ENCODE measurements around the gene CNOT3. TPM values are rescaled to one million over a fixed set of nuclear protein-coding genes. Genes with fewer than 3 reads are reported as not detected.
A peak's percentile ranks its signal among the peaks of the same experiment; 100 is the strongest.

The CNOT3 gene
- total RNA-seq, 1 donor from 2014 or later = 17.7 TPM

GRCh38 chr19:54114340-54115108, 23.0 kb upstream of the CNOT3 start:
- intact Hi-C loops (cut with DNase I) = no loop called here
- Histone ChIP-seq H3K27me3 (no peaks in the 10 kb centered on the region), H3K36me3 (peaks cover 0 to 28% of the 10 kb centered on the region in 2 donors), H3K27ac (peak overlapping the region; percentile 87), H3K4me3 (peak overlapping the region; percentile 69 to 74), H3K4me1 (peaks cover 28% of the 10 kb centered on the region), H3K9me3 (no peaks in the 10 kb centered on the region)
- DNase-seq (ENCODE audit: extremely low spot score in 2 of 2) = no peak
- TF ChIP-seq POLR2A (IDR thresholded peaks at IDR 0.05) (no peak), POLR2AphosphoS5 (IDR thresholded peaks at IDR 0.05; ENCODE audit: insufficient read depth in 1 of 2, low read depth in 1 of 2) (no peak), CTCF (IDR thresholded peaks at IDR 0.05) (no peak)

- peak within 1 kb of the TSS; percentile 87 for H3K27ac ChIP-seq
- H3K4me3 ChIP-seq = peak within 1 kb of the TSS; percentile 69 to 74
- H3K9me3 ChIP-seq = no peaks in the 10 kb centered on the region
- peak in 1 of 2 donors; percentile 97 for DNase-seq (ENCODE audit: extremely low spot score in 2 of 2)
- H3K36me3 ChIP-seq = peaks cover 0 to 29% of the 10 kb centered on the region in 2 donors
- TF ChIP-seq POLR2AphosphoS5 (IDR thresholded peaks at IDR 0.05; ENCODE audit: insufficient read depth in 1 of 2, low read depth in 1 of 2) (peak; percentile 99 to 100), CTCF (IDR thresholded peaks at IDR 0.05) (no peak), POLR2A (IDR thresholded peaks at IDR 0.05) (peak in 1 of 2 donors; percentile 25)
- intact Hi-C loops (cut with DNase I) = no loop called here
- no peaks in the 10 kb centered on the region for H3K27me3 ChIP-seq
- peaks cover 28% of the 10 kb centered on the region for H3K4me1 ChIP-seq
Measured at GRCh38 chr19:54115109-54116063, 22.2 kb upstream of the CNOT3 start, which contains the start of the genes PRPF31 and TFPT. PRPF31 (plus strand) TSS chr19:54115754; CDS start chr19:54118279, 2,525 bp downstream. TFPT (minus strand) TSS chr19:54115657; CDS start chr19:54115269, 388 bp downstream.

GRCh38 chr19:54121259-54121658, 16.3 kb upstream of the CNOT3 start:
- TF ChIP-seq CTCF (IDR thresholded peaks at IDR 0.05) (no peak), POLR2A (IDR thresholded peaks at IDR 0.05) (no peak), POLR2AphosphoS5 (IDR thresholded peaks at IDR 0.05; ENCODE audit: insufficient read depth in 1 of 2, low read depth in 1 of 2) (no peak)
- peaks cover 10% of the 10 kb centered on the region for H3K4me1 ChIP-seq
- H3K4me3 ChIP-seq = no peak overlapping the region
- no peak for DNase-seq (ENCODE audit: extremely low spot score in 2 of 2)
- H3K27ac ChIP-seq = no peak overlapping the region
- H3K27me3 ChIP-seq = no peaks in the 10 kb centered on the region
- peaks cover 0 to 79% of the 10 kb centered on the region in 2 donors for H3K36me3 ChIP-seq
- no peaks in the 10 kb centered on the region for H3K9me3 ChIP-seq
- intact Hi-C loops (cut with DNase I) = no loop called here

- no peaks in the 10 kb centered on the region for H3K9me3 ChIP-seq
- DNase-seq (ENCODE audit: extremely low spot score in 2 of 2) = no peak
- H3K4me1 ChIP-seq = no peaks in the 10 kb centered on the region
- intact Hi-C loops (cut with DNase I) = no loop called here
- TF ChIP-seq CTCF (IDR thresholded peaks at IDR 0.05) (no peak), POLR2AphosphoS5 (IDR thresholded peaks at IDR 0.05; ENCODE audit: insufficient read depth in 1 of 2, low read depth in 1 of 2) (no peak), POLR2A (IDR thresholded peaks at IDR 0.05) (no peak)
- peaks cover 0 to 95% of the 10 kb centered on the region in 2 donors for H3K36me3 ChIP-seq
- H3K27me3 ChIP-seq = no peaks in the 10 kb centered on the region
- H3K27ac ChIP-seq = no peak overlapping the region
- H3K4me3 ChIP-seq = no peak overlapping the region
Measured at GRCh38 chr19:54123682-54124081, 13.9 kb upstream of the CNOT3 start.

All from vagina (tissue), 2 donors.